Adrenal gland (tissue), 12 donors: ENCODE results near the gene SPCS3. TPM values are rescaled to one million over a fixed set of nuclear protein-coding genes. Genes with fewer than 3 reads are reported as not detected.
"Not testable (repeated sequence)": the region's sequence is repeated elsewhere in the genome, so short reads cannot be mapped to it uniquely, and the experiment has no call there.

Source experiments
- DNase-seq, 7 donors: peaks; one replicate each; pipeline ENCODE4 v3.0.0-alpha.2; 2019 to 2020
- H3K27ac ChIP-seq, 5 donors: fragments of 200-600 bp; sonication (generic) in 4 of 5; 1 replicate in 3 of 5; 2 replicates in 2 of 5; pipeline versions ENCODE4 v1.5.1 to v1.8.0; 2016 to 2020; ENCODE audit warnings: mild to moderate bottlenecking in 1 of 5
- H3K27me3 ChIP-seq: fragments of 200-600 bp; 2 replicates; pipeline ENCODE4 v1.8.0; 2021
- H3K36me3 ChIP-seq, 2 donors: fragments of 200-600 bp; replicated peaks in 1 of 2; 1 replicate in 1 of 2; 2 replicates in 1 of 2; pipeline versions ENCODE4 v1.5.1 to v1.8.0; 2018 to 2022
- H3K4me1 ChIP-seq, 2 donors: fragments of 200-600 bp; replicated peaks in 1 of 2; 1 replicate in 1 of 2; 2 replicates in 1 of 2; pipeline versions ENCODE4 v1.5.1 to v1.8.0; 2018 to 2021
- H3K4me3 ChIP-seq, 4 donors: fragments of 200-600 bp; sonication (generic) in 3 of 4; one replicate each; pipeline ENCODE4 v1.5.1; 2016 to 2018
- H3K9me3 ChIP-seq, 3 donors: fragments of 200-600 bp; sonication (generic) in 1 of 3; replicated peaks in 1 of 3; 1 replicate in 2 of 3; 2 replicates in 1 of 3; pipeline versions ENCODE4 v1.5.1 to v1.8.0; 2016 to 2021
- POLR2A ChIP-seq, 2 donors: fragments of 450-650 bp; IDR thresholded peaks; one replicate each; pipeline ENCODE4 v1.6.1; 2017; ENCODE audit warnings: antibody characterized with exemption in 2 of 2, mild to moderate bottlenecking in 2 of 2, moderate library complexity in 1 of 2
- WGBS, 4 donors: extraction: QIAGEN DNeasy Blood & Tissue Kit in 2 of 4; methylation state at CpG; one replicate each; pipeline versions ENCODE4 v1.1.5 to v1.1.7; 2013 to 2017; 5-methylcytosine and 5-hydroxymethylcytosine counted together
- intact Hi-C, 2 donors: fragments of 100-400 bp; cut with DNase I; formaldehyde crosslinking; loops; one replicate each; pipeline versions ENCODE4 v1.14.1 to v1.15.0; 2022 to 2023
- polyA plus RNA-seq, 3 donors: library from polyadenylated mRNA; stranded (reverse); fragments of 200-250 nt in 2 of 3; fragments of 350-450 nt in 1 of 3; fragmentation: Illumina TruSeq in 1 of 3; extraction: RNeasy Lipid Tissue Mini Kit (QIAGEN cat#74804) in 1 of 3; gene quantifications; one replicate each; pipeline ENCODE4 v1.2.3, GENCODE V29; 2013 to 2014
- total RNA-seq, 9 donors: library from RNA; depleted of rRNA in 4 of 9; stranded (reverse); fragments of >200 nt in 4 of 9; fragments of 120-200 nt in 1 of 9; fragmentation: NEBNext Ultra II Directional in 1 of 9; extraction: Animal tissue kit (Norgen Biotek cat#: 25700) in 1 of 9; gene quantifications; one replicate each; pipeline versions ENCODE4 v1.1.0 to v1.2.4, GENCODE V29; 2013 to 2023
- TF ChIP-seq, protein P1 (sequence below), 6 experiments: fragments of 450-650 bp in 4 of 6; fragments of 200-600 bp in 2 of 6; sonication (generic) in 1 of 6; IDR thresholded peaks; 1 replicate in 5 of 6; 2 replicates in 1 of 6; pipeline versions ENCODE4 v1.5.1 to v1.8.0; 2016 to 2021; ENCODE audit warnings: antibody characterized with exemption in 6 of 6, mild to moderate bottlenecking in 2 of 6, moderate library complexity in 1 of 6
- donor health status: healthy with polysubstance abuse.
- donor health status: Bipolar disorder and iron deficiency.
- donor health status: DM: yes; HTN: yes; CAD: no.
- donor health status: DM: no; HTN: no; CAD: no.
- donor health status: DM: no; HTN: no; CAD: no.
- donor health status: DM: yes; HTN: yes; CAD: no.

Gene SPCS3
- total and polyA plus RNA-seq, 12 donors = 8.4 to 144 (median 49.1) TPM

DNA sequence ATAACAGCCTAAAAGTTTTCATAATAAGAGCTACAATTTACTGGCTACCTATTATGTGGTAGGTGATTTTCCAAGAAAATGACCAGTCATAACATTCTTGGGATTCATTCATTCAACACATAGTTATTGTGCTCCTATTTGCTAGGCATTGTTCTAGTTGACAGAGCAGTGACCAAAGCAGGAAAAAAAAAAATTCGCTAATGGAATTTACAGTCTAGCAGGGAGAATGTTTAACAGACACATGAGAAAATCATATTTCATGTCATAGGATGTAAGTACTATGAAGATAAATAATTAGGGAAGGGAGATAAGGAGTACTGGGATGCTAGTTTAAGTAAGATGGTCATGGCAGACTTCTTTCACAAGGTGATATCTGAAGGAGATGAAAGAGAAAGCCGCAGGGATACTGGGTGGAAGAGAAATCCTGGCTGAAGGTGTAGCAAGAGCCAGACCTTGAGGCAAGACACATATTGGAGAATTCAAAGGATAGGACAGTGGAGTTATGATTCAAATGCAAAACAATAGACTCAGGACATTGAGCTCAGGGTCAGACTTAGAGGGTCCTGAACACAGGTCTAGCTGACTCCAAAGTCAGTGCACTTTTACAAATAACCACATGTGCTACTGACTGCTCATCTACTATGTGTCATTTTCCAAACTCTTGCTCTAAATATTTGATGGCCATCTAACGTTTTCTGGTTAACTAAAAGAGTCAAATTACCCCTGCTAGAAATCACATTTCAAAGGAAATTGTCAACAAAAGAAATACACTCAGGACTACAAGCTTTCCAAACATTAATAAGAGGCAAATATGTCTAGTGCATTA lies 20.4 kb downstream of the SPCS3 start:
- H3K4me3 ChIP-seq = no peak overlapping the region
- H3K27me3 ChIP-seq = no peaks in the 10 kb centered on the region
- no peak for DNase-seq
- no peaks in the 10 kb centered on the region for H3K36me3 ChIP-seq
- peaks cover 0 to 10% (median 0%) of the 10 kb centered on the region in 3 donors for H3K9me3 ChIP-seq
- WGBS, 4 donors = 40 to 45% (median 43%) methylated on average over 3 of the region's 3 CpGs
- intact Hi-C loops = loop anchor here in 1 of 2 donors (5.0 kb wide), 2 partner anchors 308 to 398 kb away; no protein-coding TSS in a partner anchor
- TF ChIP-seq, protein P1, sequence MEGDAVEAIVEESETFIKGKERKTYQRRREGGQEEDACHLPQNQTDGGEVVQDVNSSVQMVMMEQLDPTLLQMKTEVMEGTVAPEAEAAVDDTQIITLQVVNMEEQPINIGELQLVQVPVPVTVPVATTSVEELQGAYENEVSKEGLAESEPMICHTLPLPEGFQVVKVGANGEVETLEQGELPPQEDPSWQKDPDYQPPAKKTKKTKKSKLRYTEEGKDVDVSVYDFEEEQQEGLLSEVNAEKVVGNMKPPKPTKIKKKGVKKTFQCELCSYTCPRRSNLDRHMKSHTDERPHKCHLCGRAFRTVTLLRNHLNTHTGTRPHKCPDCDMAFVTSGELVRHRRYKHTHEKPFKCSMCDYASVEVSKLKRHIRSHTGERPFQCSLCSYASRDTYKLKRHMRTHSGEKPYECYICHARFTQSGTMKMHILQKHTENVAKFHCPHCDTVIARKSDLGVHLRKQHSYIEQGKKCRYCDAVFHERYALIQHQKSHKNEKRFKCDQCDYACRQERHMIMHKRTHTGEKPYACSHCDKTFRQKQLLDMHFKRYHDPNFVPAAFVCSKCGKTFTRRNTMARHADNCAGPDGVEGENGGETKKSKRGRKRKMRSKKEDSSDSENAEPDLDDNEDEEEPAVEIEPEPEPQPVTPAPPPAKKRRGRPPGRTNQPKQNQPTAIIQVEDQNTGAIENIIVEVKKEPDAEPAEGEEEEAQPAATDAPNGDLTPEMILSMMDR (IDR thresholded peaks at IDR 0.05) = no peak
- no peak for TF ChIP-seq POLR2A (IDR thresholded peaks at IDR 0.05)
- no peak overlapping the region for H3K27ac ChIP-seq
- no peaks in the 10 kb centered on the region for H3K4me1 ChIP-seq

DNA sequence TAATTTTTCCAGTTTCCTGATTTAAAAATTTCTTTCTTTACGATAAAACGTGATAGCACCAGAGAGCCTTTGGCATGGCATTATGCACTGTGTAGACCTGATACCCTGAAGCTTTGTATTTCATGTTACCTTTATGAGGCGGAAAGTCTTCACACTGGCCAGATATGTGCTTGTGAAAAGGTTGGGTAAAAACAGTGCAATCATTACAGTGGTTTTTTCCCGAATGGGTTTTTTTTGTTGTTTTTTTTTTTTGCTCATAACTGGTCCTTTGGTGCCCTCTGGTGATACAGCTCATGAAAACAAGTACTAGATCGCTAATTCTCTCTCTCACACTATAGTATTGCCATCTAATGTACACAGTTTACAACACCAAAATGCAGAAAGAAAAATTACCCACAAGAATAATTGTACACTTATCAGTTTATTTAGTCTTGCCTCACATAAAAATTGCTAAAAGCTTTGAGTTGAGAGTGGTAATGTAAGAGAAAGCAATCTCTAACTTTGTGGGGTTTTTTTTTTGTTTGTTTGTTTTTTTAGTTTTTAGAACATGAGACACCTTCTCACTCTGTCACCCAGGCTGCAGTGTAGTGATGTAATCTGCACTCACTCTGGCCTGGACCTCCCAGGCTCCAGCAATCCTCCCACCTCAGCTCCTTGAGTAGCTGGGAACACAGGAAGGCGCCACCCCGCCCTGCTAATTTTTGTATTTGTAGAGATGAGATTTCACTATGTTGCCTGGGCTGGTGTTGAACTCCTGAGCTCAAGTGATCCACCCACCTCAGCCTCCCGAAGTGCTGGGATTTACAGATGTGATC lies 21.3 kb downstream of the SPCS3 start:
- 44 to 47% (median 45%) methylated on average over 8 of the region's 8 CpGs for WGBS, 4 donors
- intact Hi-C loops = loop anchor here in 1 of 2 donors (5.0 kb wide), 2 partner anchors 309 to 399 kb away; no protein-coding TSS in a partner anchor
- no peak for TF ChIP-seq POLR2A (IDR thresholded peaks at IDR 0.05)
- TF ChIP-seq, protein P1 (IDR thresholded peaks at IDR 0.05) = peak in 5 of 6 experiments; percentile 17 to 66 (median 48)

GRCh38 chr4:176342384-176342783 lies 22.6 kb downstream of the SPCS3 start:
- TF ChIP-seq, protein P1 (IDR thresholded peaks at IDR 0.05) = no peak
- no peak for TF ChIP-seq POLR2A (IDR thresholded peaks at IDR 0.05)
- no peak for DNase-seq
- WGBS, 4 donors = 87 to 95% (median 93%) methylated on average over 5 to 7 of the region's 7 CpGs
- no peaks in the 10 kb centered on the region for H3K36me3 ChIP-seq
- no peaks in the 10 kb centered on the region for H3K4me1 ChIP-seq
- H3K4me3 ChIP-seq = no peak overlapping the region
- H3K9me3 ChIP-seq = peaks cover 0 to 10% (median 0%) of the 10 kb centered on the region in 3 donors
- no peaks in the 10 kb centered on the region for H3K27me3 ChIP-seq
- intact Hi-C loops = loop anchor here in 1 of 2 donors (5.0 kb wide), 2 partner anchors 310 to 400 kb away; no protein-coding TSS in a partner anchor
- no peak overlapping the region for H3K27ac ChIP-seq

More for the DNA sequence above, 21.3 kb downstream of the SPCS3 start:
- H3K4me1 ChIP-seq = no peaks in the 10 kb centered on the region
- H3K9me3 ChIP-seq = peaks cover 0 to 10% (median 0%) of the 10 kb centered on the region in 3 donors
- no peaks in the 10 kb centered on the region for H3K27me3 ChIP-seq
- no peaks in the 10 kb centered on the region for H3K36me3 ChIP-seq
- no peak overlapping the region for H3K4me3 ChIP-seq
- peak in 1 of 7 donors; percentile 21 for DNase-seq
- H3K27ac ChIP-seq = no peak overlapping the region

GRCh38 chr4:176343286-176343685 lies 23.5 kb downstream of the SPCS3 start:
- Histone ChIP-seq H3K4me3 (no peak overlapping the region), H3K9me3 (peaks cover 0 to 10% (median 0%) of the 10 kb centered on the region in 3 donors), H3K36me3 (no peaks in the 10 kb centered on the region), H3K4me1 (no peaks in the 10 kb centered on the region), H3K27me3 (no peaks in the 10 kb centered on the region), H3K27ac (no peak overlapping the region)
- WGBS, 4 donors = 85 to 97% (median 95%) methylated on average over 2 of the region's 2 CpGs; no CpG with 5 or more reads in 1 of the 4 donors
- intact Hi-C loops = loop anchor here in 1 of 2 donors (5.0 kb wide), 2 partner anchors 311 to 401 kb away; no protein-coding TSS in a partner anchor
- DNase-seq = no peak
- TF ChIP-seq, protein P1 (IDR thresholded peaks at IDR 0.05) = no peak
- no peak for TF ChIP-seq POLR2A (IDR thresholded peaks at IDR 0.05)

- H3K27me3 ChIP-seq, H3K9me3 ChIP-seq, DNase-seq, H3K4me3 ChIP-seq, H3K4me1 ChIP-seq, intact Hi-C loops, H3K36me3 ChIP-seq, H3K27ac ChIP-seq: not testable (repeated sequence)
- 62 to 75% (median 67%) methylated on average over 7 of the region's 7 CpGs for WGBS, 4 donors
Measured at GRCh38 chr4:176345346-176345745, 25.6 kb downstream of the SPCS3 start.

GRCh38 chr4:176346836-176347235 lies 27.1 kb downstream of the SPCS3 start:
- H3K27me3 ChIP-seq, H3K36me3 ChIP-seq, intact Hi-C loops, DNase-seq, H3K27ac ChIP-seq, H3K4me1 ChIP-seq, H3K4me3 ChIP-seq, H3K9me3 ChIP-seq: not testable (repeated sequence)
- 54 to 89% (median 82%) methylated on average over 2 of the region's 2 CpGs for WGBS, 4 donors
